ENCODE data around the gene MTG1. TPM values are rescaled to one million over a fixed set of nuclear protein-coding genes. Genes with fewer than 3 reads are reported as not detected.
A peak's percentile ranks its signal among the peaks of the same experiment; 100 is the strongest.

MTG1 gene
- total RNA-seq, 1 experiment from 2014 or later, result 26.9 TPM

GRCh38 chr10:133397938-133398337 is 4.0 kb downstream of the MTG1 start:
- Histone ChIP-seq H3K27ac (ENCODE audit: low read length) (no peak overlapping the region), H3K9me2 (replicated peaks; ENCODE audit: insufficient read depth, low read length) (no peaks in the 10 kb centered on the region), H3K79me2 (ENCODE audit: low read length) (peaks cover 37% of the 10 kb centered on the region), H3K4me1 (ENCODE audit: low read length) (peaks cover 16% of the 10 kb centered on the region), H3K4me2 (ENCODE audit: low read depth, low read length, poor library complexity, severe bottlenecking) (no peak overlapping the region), H3K9ac (ENCODE audit: low read length) (no peak overlapping the region), H3K27me3 (ENCODE audit: low read length) (no peaks in the 10 kb centered on the region), H3K36me3 (ENCODE audit: insufficient read depth, low read length) (peaks cover 20% of the 10 kb centered on the region), H3K4me3 (ENCODE audit: low read length) (no peak overlapping the region), H3K9me3 (ENCODE audit: low read length) (no peaks in the 10 kb centered on the region), H4K20me1 (ENCODE audit: insufficient read depth, low read depth, low read length) (no peaks in the 10 kb centered on the region), H2AFZ (ENCODE audit: low read length) (no peak overlapping the region)
- DNase-seq, result no peak

- no peaks in the 10 kb centered on the region for H4K20me1 ChIP-seq (ENCODE audit: insufficient read depth, low read depth, low read length)
- H3K4me1 ChIP-seq (ENCODE audit: low read length), result peaks cover 10% of the 10 kb centered on the region
- H2AFZ ChIP-seq (ENCODE audit: low read length), result no peak overlapping the region
- H3K79me2 ChIP-seq (ENCODE audit: low read length), result peaks cover 37% of the 10 kb centered on the region
- no peak overlapping the region for H3K27ac ChIP-seq (ENCODE audit: low read length)
- H3K9ac ChIP-seq (ENCODE audit: low read length), result no peak overlapping the region
- peaks cover 25% of the 10 kb centered on the region for H3K36me3 ChIP-seq (ENCODE audit: insufficient read depth, low read length)
- H3K9me3 ChIP-seq (ENCODE audit: low read length), result no peaks in the 10 kb centered on the region
- no peaks in the 10 kb centered on the region for H3K9me2 ChIP-seq (replicated peaks; ENCODE audit: insufficient read depth, low read length)
- H3K27me3 ChIP-seq (ENCODE audit: low read length), result no peaks in the 10 kb centered on the region
- H3K4me2 ChIP-seq (ENCODE audit: low read depth, low read length, poor library complexity, severe bottlenecking), result no peak overlapping the region
- no peak for DNase-seq
- H3K4me3 ChIP-seq (ENCODE audit: low read length), result no peak overlapping the region
These were observed 5.2 kb downstream of the MTG1 start for GRCh38 chr10:133399123-133399601.

GRCh38 chr10:133400624-133401424 is 6.9 kb downstream of the MTG1 start:
- Histone ChIP-seq H3K9me2 (replicated peaks; ENCODE audit: insufficient read depth, low read length) (no peaks in the 10 kb centered on the region), H3K79me2 (ENCODE audit: low read length) (peaks cover 35% of the 10 kb centered on the region), H3K4me1 (ENCODE audit: low read length) (peaks cover 8% of the 10 kb centered on the region), H3K4me2 (ENCODE audit: low read depth, low read length, poor library complexity, severe bottlenecking) (no peak overlapping the region), H3K9me3 (ENCODE audit: low read length) (no peaks in the 10 kb centered on the region), H2AFZ (ENCODE audit: low read length) (no peak overlapping the region), H3K36me3 (ENCODE audit: insufficient read depth, low read length) (peaks cover 36% of the 10 kb centered on the region), H3K9ac (ENCODE audit: low read length) (no peak overlapping the region), H3K27ac (ENCODE audit: low read length) (no peak overlapping the region), H4K20me1 (ENCODE audit: insufficient read depth, low read depth, low read length) (no peaks in the 10 kb centered on the region), H3K27me3 (ENCODE audit: low read length) (no peaks in the 10 kb centered on the region), H3K4me3 (ENCODE audit: low read length) (no peak overlapping the region)
- no peak for DNase-seq

- Histone ChIP-seq H3K4me2 (ENCODE audit: low read depth, low read length, poor library complexity, severe bottlenecking) (no peak overlapping the region), H2AFZ (ENCODE audit: low read length) (no peak overlapping the region), H3K9ac (ENCODE audit: low read length) (no peak overlapping the region), H3K9me3 (ENCODE audit: low read length) (no peaks in the 10 kb centered on the region), H3K4me3 (ENCODE audit: low read length) (no peak overlapping the region), H3K4me1 (ENCODE audit: low read length) (peaks cover 12% of the 10 kb centered on the region), H4K20me1 (ENCODE audit: insufficient read depth, low read depth, low read length) (no peaks in the 10 kb centered on the region), H3K36me3 (ENCODE audit: insufficient read depth, low read length) (peaks cover 36% of the 10 kb centered on the region), H3K27ac (ENCODE audit: low read length) (no peak overlapping the region), H3K27me3 (ENCODE audit: low read length) (no peaks in the 10 kb centered on the region), H3K79me2 (ENCODE audit: low read length) (peaks cover 35% of the 10 kb centered on the region), H3K9me2 (replicated peaks; ENCODE audit: insufficient read depth, low read length) (no peaks in the 10 kb centered on the region)
- DNase-seq, result no peak
These were observed 7.5 kb downstream of the MTG1 start for GRCh38 chr10:133401500-133401899.

GRCh38 chr10:133401981-133402725 is 8.2 kb downstream of the MTG1 start:
- no peaks in the 10 kb centered on the region for H3K9me2 ChIP-seq (replicated peaks; ENCODE audit: insufficient read depth, low read length)
- H3K27ac ChIP-seq (ENCODE audit: low read length), result no peak overlapping the region
- H4K20me1 ChIP-seq (ENCODE audit: insufficient read depth, low read depth, low read length), result no peaks in the 10 kb centered on the region
- no peak for DNase-seq
- no peak overlapping the region for H2AFZ ChIP-seq (ENCODE audit: low read length)
- peaks cover 38% of the 10 kb centered on the region for H3K79me2 ChIP-seq (ENCODE audit: low read length)
- H3K4me2 ChIP-seq (ENCODE audit: low read depth, low read length, poor library complexity, severe bottlenecking), result no peak overlapping the region
- no peaks in the 10 kb centered on the region for H3K9me3 ChIP-seq (ENCODE audit: low read length)
- H3K9ac ChIP-seq (ENCODE audit: low read length), result no peak overlapping the region
- no peak overlapping the region for H3K4me3 ChIP-seq (ENCODE audit: low read length)
- H3K27me3 ChIP-seq (ENCODE audit: low read length), result no peaks in the 10 kb centered on the region
- peaks cover 41% of the 10 kb centered on the region for H3K36me3 ChIP-seq (ENCODE audit: insufficient read depth, low read length)
- H3K4me1 ChIP-seq (ENCODE audit: low read length), result peaks cover 12% of the 10 kb centered on the region

GRCh38 chr10:133403359-133403758 is 9.4 kb downstream of the MTG1 start:
- H3K4me3 ChIP-seq (ENCODE audit: low read length), result no peak overlapping the region
- H3K9me2 ChIP-seq (replicated peaks; ENCODE audit: insufficient read depth, low read length), result no peaks in the 10 kb centered on the region
- peaks cover 45% of the 10 kb centered on the region for H3K79me2 ChIP-seq (ENCODE audit: low read length)
- H3K9ac ChIP-seq (ENCODE audit: low read length), result no peak overlapping the region
- peaks cover 12% of the 10 kb centered on the region for H3K4me1 ChIP-seq (ENCODE audit: low read length)
- H3K36me3 ChIP-seq (ENCODE audit: insufficient read depth, low read length), result peaks cover 50% of the 10 kb centered on the region
- no peak overlapping the region for H3K4me2 ChIP-seq (ENCODE audit: low read depth, low read length, poor library complexity, severe bottlenecking)
- no peaks in the 10 kb centered on the region for H4K20me1 ChIP-seq (ENCODE audit: insufficient read depth, low read depth, low read length)
- H3K27me3 ChIP-seq (ENCODE audit: low read length), result no peaks in the 10 kb centered on the region
- no peak overlapping the region for H3K27ac ChIP-seq (ENCODE audit: low read length)
- no peak for DNase-seq
- H3K9me3 ChIP-seq (ENCODE audit: low read length), result no peaks in the 10 kb centered on the region; the same call in 1 of the 2 replicates
- H2AFZ ChIP-seq (ENCODE audit: low read length), result no peak overlapping the region

GRCh38 chr10:133403784-133404183 is 9.8 kb downstream of the MTG1 start:
- Histone ChIP-seq H3K36me3 (ENCODE audit: insufficient read depth, low read length) (peaks cover 55% of the 10 kb centered on the region), H4K20me1 (ENCODE audit: insufficient read depth, low read depth, low read length) (no peaks in the 10 kb centered on the region), H3K9me2 (replicated peaks; ENCODE audit: insufficient read depth, low read length) (no peaks in the 10 kb centered on the region), H3K9me3 (ENCODE audit: low read length) (peaks cover 3% of the 10 kb centered on the region), H3K9ac (ENCODE audit: low read length) (no peak overlapping the region), H3K4me3 (ENCODE audit: low read length) (no peak overlapping the region), H2AFZ (ENCODE audit: low read length) (no peak overlapping the region), H3K79me2 (ENCODE audit: low read length) (peaks cover 47% of the 10 kb centered on the region), H3K27me3 (ENCODE audit: low read length) (no peaks in the 10 kb centered on the region), H3K27ac (ENCODE audit: low read length) (no peak overlapping the region), H3K4me1 (ENCODE audit: low read length) (peaks cover 12% of the 10 kb centered on the region), H3K4me2 (ENCODE audit: low read depth, low read length, poor library complexity, severe bottlenecking) (no peak overlapping the region)
- DNase-seq, result peak; percentile 48

- H3K79me2 ChIP-seq (ENCODE audit: low read length), result peaks cover 60% of the 10 kb centered on the region
- no peak for DNase-seq
- H2AFZ ChIP-seq (ENCODE audit: low read length), result no peak overlapping the region
- H3K9me3 ChIP-seq (ENCODE audit: low read length), result peaks cover 14% of the 10 kb centered on the region
- no peak overlapping the region for H3K27ac ChIP-seq (ENCODE audit: low read length)
- peaks cover 70% of the 10 kb centered on the region for H3K36me3 ChIP-seq (ENCODE audit: insufficient read depth, low read length)
- no peak overlapping the region for H3K4me2 ChIP-seq (ENCODE audit: low read depth, low read length, poor library complexity, severe bottlenecking)
- peaks cover 12% of the 10 kb centered on the region for H3K4me1 ChIP-seq (ENCODE audit: low read length)
- H3K9ac ChIP-seq (ENCODE audit: low read length), result no peak overlapping the region
- no peaks in the 10 kb centered on the region for H3K27me3 ChIP-seq (ENCODE audit: low read length)
- H3K9me2 ChIP-seq (replicated peaks; ENCODE audit: insufficient read depth, low read length), result no peaks in the 10 kb centered on the region
- H4K20me1 ChIP-seq (ENCODE audit: insufficient read depth, low read depth, low read length), result no peaks in the 10 kb centered on the region
- H3K4me3 ChIP-seq (ENCODE audit: low read length), result no peak overlapping the region
These were observed 11.3 kb downstream of the MTG1 start for GRCh38 chr10:133405272-133405671.

Measured in Karpas-422 (cell line).